Measurements from ENCODE around the gene SYS1.

The SYS1 gene

GRCh38 chr20:45355209-45356084 lies 7.5 kb upstream of the SYS1 start:
- no peak for DNase-seq (ENCODE audit: low spot score)

- DNase-seq (ENCODE audit: low spot score) = peak; percentile 95
Measured at GRCh38 chr20:45358282-45359068, 4.5 kb upstream of the SYS1 start.

GRCh38 chr20:45359069-45359405 lies 3.9 kb upstream of the SYS1 start:
- DNase-seq (ENCODE audit: low spot score) = no peak

GRCh38 chr20:45359406-45360148 lies 3.4 kb upstream of the SYS1 start:
- no peak for DNase-seq (ENCODE audit: low spot score)

- DNase-seq (ENCODE audit: low spot score) = no peak
Measured at GRCh38 chr20:45361793-45362192, 1.2 kb upstream of the SYS1 start.

- DNase-seq (ENCODE audit: low spot score) = no peak
Measured at GRCh38 chr20:45363611-45364492, 896 bp downstream of the SYS1 start.

GRCh38 chr20:45365444-45365970 lies 2.6 kb downstream of the SYS1 start:
- DNase-seq (ENCODE audit: low spot score) = no peak

GRCh38 chr20:45366192-45366591 lies 3.2 kb downstream of the SYS1 start:
- DNase-seq (ENCODE audit: low spot score) = no peak

GRCh38 chr20:45366631-45367030 lies 3.7 kb downstream of the SYS1 start:
- DNase-seq (ENCODE audit: low spot score) = no peak

- DNase-seq (ENCODE audit: low spot score) = no peak
Measured at GRCh38 chr20:45367126-45367525, 4.2 kb downstream of the SYS1 start.

- DNase-seq (ENCODE audit: low spot score) = no peak
Measured at GRCh38 chr20:45368221-45368980, 5.4 kb downstream of the SYS1 start.

GRCh38 chr20:45370571-45371160 lies 7.7 kb downstream of the SYS1 start:
- DNase-seq (ENCODE audit: low spot score) = no peak

- no peak for DNase-seq (ENCODE audit: low spot score)
Measured at GRCh38 chr20:45372241-45372640, 9.3 kb downstream of the SYS1 start.

- DNase-seq (ENCODE audit: low spot score) = peak; percentile 75
Measured at GRCh38 chr20:45372646-45373352, 9.8 kb downstream of the SYS1 start.

- DNase-seq (ENCODE audit: low spot score) = peak; percentile 90
Measured at GRCh38 chr20:45373353-45374100, 10.6 kb downstream of the SYS1 start.

- DNase-seq (ENCODE audit: low spot score) = no peak
Measured at GRCh38 chr20:45374101-45374467, 11.1 kb downstream of the SYS1 start.

- no peak for DNase-seq (ENCODE audit: low spot score)
Measured at GRCh38 chr20:45374966-45375365, 12.0 kb downstream of the SYS1 start.

- no peak for DNase-seq (ENCODE audit: low spot score)
Measured at GRCh38 chr20:45377269-45377668, 14.3 kb downstream of the SYS1 start.

GRCh38 chr20:45378191-45378590 lies 15.2 kb downstream of the SYS1 start, which contains the start of gene TP53TG5:
Gene TP53TG5 (minus strand): TSS chr20:45378325. CDS start chr20:45378236, 89 bp downstream.
- no peak for DNase-seq (ENCODE audit: low spot score)
